Measurements from ENCODE around the gene ATL2.

- TF ChIP-seq ZNF274 (IDR thresholded peaks at IDR 0.05; ENCODE audit: low read depth, low read length) = no peak
- TF ChIP-seq YY1 (IDR thresholded peaks at IDR 0.05; ENCODE audit: insufficient read depth, insufficient read length) = no peak
These were observed 53.5 kb downstream of the ATL2 start for GRCh38 chr2:38323623-38324022.

Measured in NT2/D1 (cell line).